Liver (tissue), 3 donors: Measurements from ENCODE around the gene GPR87.

ENCODE experiments used
- CTCF ChIP-seq: fragments of 150-350 bp; IDR thresholded peaks from 2 replicates; pipeline ENCODE4 v1.5.1; 2017; ENCODE audit warnings: improper control_type of control experiment, low read depth, low read length; ENCODE audit not compliant: missing input control
- FOXA1 ChIP-seq: IDR thresholded peaks from 2 replicates; pipeline ENCODE4 v1.6.1; 2016; ENCODE audit warnings: antibody characterized with exemption
- GABPA ChIP-seq, 2 donors: IDR thresholded peaks in 1 of 2; conservative IDR thresholded peaks in 1 of 2; 2 replicates each; pipeline ENCODE4 v1.6.1; 2016; ENCODE audit warnings: antibody characterized with exemption in 2 of 2, mild to moderate bottlenecking in 1 of 2, moderate library complexity in 1 of 2
- HNF4G ChIP-seq: IDR thresholded peaks from 2 replicates; pipeline ENCODE4 v1.6.1; 2016; ENCODE audit warnings: antibody characterized with exemption
- JUND ChIP-seq, 2 donors: IDR thresholded peaks; 2 replicates each; pipeline ENCODE4 v1.6.1; 2016; ENCODE audit warnings: antibody characterized with exemption in 2 of 2
- MAX ChIP-seq: IDR thresholded peaks from 2 replicates; pipeline ENCODE4 v1.6.1; 2016; ENCODE audit warnings: antibody characterized with exemption
- NR2F2 ChIP-seq: IDR thresholded peaks from 2 replicates; pipeline ENCODE4 v1.6.1; 2016; ENCODE audit warnings: antibody characterized with exemption
- RAD21 ChIP-seq, 2 donors: IDR thresholded peaks; 2 replicates each; pipeline ENCODE4 v1.6.1; 2016; ENCODE audit warnings: antibody characterized with exemption in 2 of 2, mild to moderate bottlenecking in 2 of 2
- SP1 ChIP-seq: IDR thresholded peaks from 2 replicates; pipeline ENCODE4 v1.6.1; 2018; ENCODE audit warnings: antibody characterized with exemption, mild to moderate bottlenecking
- TAF1 ChIP-seq: conservative IDR thresholded peaks from 2 replicates; pipeline ENCODE4 v1.6.1; 2016; ENCODE audit warnings: antibody characterized with exemption, mild to moderate bottlenecking
- YY1 ChIP-seq: IDR thresholded peaks from 2 replicates; pipeline ENCODE4 v1.6.1; 2016; ENCODE audit warnings: antibody characterized with exemption, mild to moderate bottlenecking
- ZBTB33 ChIP-seq: IDR thresholded peaks from 2 replicates; pipeline ENCODE4 v1.6.1; 2016; ENCODE audit warnings: antibody characterized with exemption
- TF ChIP-seq, protein P1 (sequence below): IDR thresholded peaks from 2 replicates; pipeline ENCODE4 v1.6.1; 2016; ENCODE audit warnings: antibody characterized with exemption, mild to moderate bottlenecking
- donor health status: healthy.
- donor health status: healthy.

GRCh38 chr3:151327571-151328198, 11.1 kb upstream of the GPR87 start:
- TF ChIP-seq CTCF = peak; percentile 49
- TF ChIP-seq, protein P1, sequence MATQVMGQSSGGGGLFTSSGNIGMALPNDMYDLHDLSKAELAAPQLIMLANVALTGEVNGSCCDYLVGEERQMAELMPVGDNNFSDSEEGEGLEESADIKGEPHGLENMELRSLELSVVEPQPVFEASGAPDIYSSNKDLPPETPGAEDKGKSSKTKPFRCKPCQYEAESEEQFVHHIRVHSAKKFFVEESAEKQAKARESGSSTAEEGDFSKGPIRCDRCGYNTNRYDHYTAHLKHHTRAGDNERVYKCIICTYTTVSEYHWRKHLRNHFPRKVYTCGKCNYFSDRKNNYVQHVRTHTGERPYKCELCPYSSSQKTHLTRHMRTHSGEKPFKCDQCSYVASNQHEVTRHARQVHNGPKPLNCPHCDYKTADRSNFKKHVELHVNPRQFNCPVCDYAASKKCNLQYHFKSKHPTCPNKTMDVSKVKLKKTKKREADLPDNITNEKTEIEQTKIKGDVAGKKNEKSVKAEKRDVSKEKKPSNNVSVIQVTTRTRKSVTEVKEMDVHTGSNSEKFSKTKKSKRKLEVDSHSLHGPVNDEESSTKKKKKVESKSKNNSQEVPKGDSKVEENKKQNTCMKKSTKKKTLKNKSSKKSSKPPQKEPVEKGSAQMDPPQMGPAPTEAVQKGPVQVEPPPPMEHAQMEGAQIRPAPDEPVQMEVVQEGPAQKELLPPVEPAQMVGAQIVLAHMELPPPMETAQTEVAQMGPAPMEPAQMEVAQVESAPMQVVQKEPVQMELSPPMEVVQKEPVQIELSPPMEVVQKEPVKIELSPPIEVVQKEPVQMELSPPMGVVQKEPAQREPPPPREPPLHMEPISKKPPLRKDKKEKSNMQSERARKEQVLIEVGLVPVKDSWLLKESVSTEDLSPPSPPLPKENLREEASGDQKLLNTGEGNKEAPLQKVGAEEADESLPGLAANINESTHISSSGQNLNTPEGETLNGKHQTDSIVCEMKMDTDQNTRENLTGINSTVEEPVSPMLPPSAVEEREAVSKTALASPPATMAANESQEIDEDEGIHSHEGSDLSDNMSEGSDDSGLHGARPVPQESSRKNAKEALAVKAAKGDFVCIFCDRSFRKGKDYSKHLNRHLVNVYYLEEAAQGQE = no peak
- no peak for TF ChIP-seq TAF1
- TF ChIP-seq YY1 = no peak
- TF ChIP-seq GABPA (IDR thresholded peaks at IDR 0.05 in 1 of 2, conservative IDR thresholded peaks at IDR 0.05 in 1 of 2) = no peak
- peak; percentile 49 to 52 for TF ChIP-seq RAD21 (IDR thresholded peaks at IDR 0.05)
- no peak for TF ChIP-seq HNF4G
- TF ChIP-seq MAX = no peak
- no peak for TF ChIP-seq SP1
- no peak for TF ChIP-seq NR2F2
- TF ChIP-seq FOXA1 = no peak
- no peak for TF ChIP-seq ZBTB33
- TF ChIP-seq JUND (IDR thresholded peaks at IDR 0.05) = no peak
